ENCODE data around the gene DIAPH2.

The DIAPH2 gene

DNA sequence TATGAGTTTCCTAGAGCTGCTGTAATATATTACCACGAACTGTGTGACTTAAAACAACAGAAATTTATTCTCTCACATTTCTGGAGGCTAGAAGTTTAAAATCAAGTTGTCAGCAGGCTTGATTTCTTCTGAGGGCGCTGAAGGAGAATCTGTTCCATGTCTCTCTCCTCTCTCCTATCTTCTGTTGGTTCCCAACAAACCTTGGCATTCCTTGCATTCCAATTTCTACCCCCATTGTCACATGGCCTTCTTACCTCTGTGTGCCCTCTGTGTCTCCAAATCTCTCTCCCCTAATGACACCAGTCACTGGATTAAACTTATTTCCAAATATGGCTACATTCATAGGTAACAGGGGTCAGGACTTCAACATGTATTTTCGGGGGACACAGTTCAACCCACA, 871.7 kb downstream of the DIAPH2 start:
- Histone ChIP-seq H3F3A (ENCODE audit: control insufficient read depth, insufficient read depth) (no peaks in the 10 kb centered on the region), H3K9me2 (replicated peaks; ENCODE audit: control insufficient read depth, low read length) (no peaks in the 10 kb centered on the region), H3K36me3 (ENCODE audit: control insufficient read depth, low read length) (no peaks in the 10 kb centered on the region), H3K27me3 (ENCODE audit: control insufficient read depth, low read length) (no peaks in the 10 kb centered on the region), H3K4me3 (ENCODE audit: low read length) (no peak overlapping the region), H4K20me1 (ENCODE audit: control insufficient read depth, insufficient read depth, low read depth, low read length) (no peaks in the 10 kb centered on the region), H3K4me1 (ENCODE audit: control insufficient read depth, low read length) (no peaks in the 10 kb centered on the region), H3K9me3 (ENCODE audit: control insufficient read depth, insufficient read depth, low read length) (no peaks in the 10 kb centered on the region), H3K4me2 (ENCODE audit: low read length) (no peak overlapping the region), H3K79me2 (ENCODE audit: control insufficient read depth, low read length) (no peaks in the 10 kb centered on the region), H3K27ac (ENCODE audit: low read depth, low read length) (no peak overlapping the region)
- TF ChIP-seq CTCF (IDR thresholded peaks at IDR 0.05; ENCODE audit: low read depth, low read length, poor library complexity, severe bottlenecking): no peak
- no peak for TF ChIP-seq EZH2phosphoT487 (IDR thresholded peaks at IDR 0.05; ENCODE audit: borderline replicate concordance, low read length)

GRCh38 chrX:97563531-97564133, 879.0 kb downstream of the DIAPH2 start:
- Histone ChIP-seq H3K4me2 (ENCODE audit: low read length) (peak overlapping the region; percentile 72), H3K27ac (ENCODE audit: low read depth, low read length) (no peak overlapping the region), H4K20me1 (ENCODE audit: control insufficient read depth, insufficient read depth, low read depth, low read length) (no peaks in the 10 kb centered on the region), H3K4me3 (ENCODE audit: low read length) (peak overlapping the region; percentile 52), H3K27me3 (ENCODE audit: control insufficient read depth, low read length) (no peaks in the 10 kb centered on the region), H3K4me1 (ENCODE audit: control insufficient read depth, low read length) (peaks cover 11% of the 10 kb centered on the region), H3K36me3 (ENCODE audit: control insufficient read depth, low read length) (no peaks in the 10 kb centered on the region), H3K9me2 (replicated peaks; ENCODE audit: control insufficient read depth, low read length) (no peaks in the 10 kb centered on the region), H3K79me2 (ENCODE audit: control insufficient read depth, low read length) (no peaks in the 10 kb centered on the region), H3F3A (ENCODE audit: control insufficient read depth, insufficient read depth) (no peaks in the 10 kb centered on the region), H3K9me3 (ENCODE audit: control insufficient read depth, insufficient read depth, low read length) (no peaks in the 10 kb centered on the region)
- no peak for TF ChIP-seq EZH2phosphoT487 (IDR thresholded peaks at IDR 0.05; ENCODE audit: borderline replicate concordance, low read length)
- no peak for TF ChIP-seq CTCF (IDR thresholded peaks at IDR 0.05; ENCODE audit: low read depth, low read length, poor library complexity, severe bottlenecking)

DNA sequence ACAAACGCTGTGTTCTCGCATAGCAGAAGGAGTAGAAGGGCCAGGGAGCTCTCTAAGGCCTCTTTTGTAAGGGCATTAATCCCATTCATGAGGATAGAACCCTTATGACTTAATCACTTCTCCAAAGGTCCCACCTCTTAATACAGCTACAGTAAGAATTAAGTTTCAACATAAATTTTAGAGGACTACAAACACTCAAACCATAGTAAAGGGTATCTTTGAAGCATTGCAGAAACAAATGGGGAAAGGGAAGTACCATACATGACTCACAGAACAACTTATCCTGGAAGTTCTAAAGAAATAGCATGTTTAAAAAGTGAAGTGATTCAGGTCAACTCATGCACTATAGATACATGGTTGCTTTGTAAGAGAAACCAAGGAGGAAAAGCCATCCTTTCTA, 879.9 kb downstream of the DIAPH2 start:
- Histone ChIP-seq H3F3A (ENCODE audit: control insufficient read depth, insufficient read depth) (no peaks in the 10 kb centered on the region), H3K4me1 (ENCODE audit: control insufficient read depth, low read length) (peaks cover 11% of the 10 kb centered on the region), H4K20me1 (ENCODE audit: control insufficient read depth, insufficient read depth, low read depth, low read length) (no peaks in the 10 kb centered on the region), H3K36me3 (ENCODE audit: control insufficient read depth, low read length) (no peaks in the 10 kb centered on the region), H3K27ac (ENCODE audit: low read depth, low read length) (no peak overlapping the region), H3K4me3 (ENCODE audit: low read length) (no peak overlapping the region), H3K4me2 (ENCODE audit: low read length) (no peak overlapping the region), H3K79me2 (ENCODE audit: control insufficient read depth, low read length) (no peaks in the 10 kb centered on the region), H3K9me3 (ENCODE audit: control insufficient read depth, insufficient read depth, low read length) (no peaks in the 10 kb centered on the region), H3K9me2 (replicated peaks; ENCODE audit: control insufficient read depth, low read length) (no peaks in the 10 kb centered on the region), H3K27me3 (ENCODE audit: control insufficient read depth, low read length) (no peaks in the 10 kb centered on the region)
- TF ChIP-seq CTCF (IDR thresholded peaks at IDR 0.05; ENCODE audit: low read depth, low read length, poor library complexity, severe bottlenecking): no peak
- TF ChIP-seq EZH2phosphoT487 (IDR thresholded peaks at IDR 0.05; ENCODE audit: borderline replicate concordance, low read length): no peak

Data from DOHH2 (cell line).